GM12878 (cell line): ENCODE data around the gene C5orf34. TPM values are rescaled to one million over a fixed set of nuclear protein-coding genes. Genes with fewer than 3 reads are reported as not detected.

Experiments used
- ATAC-seq: fragments of 200-7000 bp; cut with Tn5 transposase; 3 replicates; pipeline ENCODE4 v1.9.1; 2020; ENCODE audit warnings: mild to moderate bottlenecking, moderate library complexity
- BruUV-seq: library from RNA; stranded (reverse); fragments of 400-500 nt; replicated peaks from 2 replicates; lab custom pipeline; 2021; lab: Mats Ljungman, UMichigan
- CTCF ChIA-PET: fragments of 300-600 bp; sonication (Branson Sonifier 250); formaldehyde crosslinking; extraction: SDS; loops from one replicate; lab custom pipeline; 2021; ENCODE audit warnings: inconsistent platforms; lab: Yijun Ruan, JAX
- POLR2A ChIA-PET: fragments of 350-600 bp; formaldehyde crosslinking; extraction: SDS; loops from one replicate; lab custom pipeline; 2021; ENCODE audit warnings: inconsistent platforms; lab: Charles Lee
- RAD21 ChIA-PET: fragments of 300-600 bp; sonication (Branson Sonifier 250); formaldehyde crosslinking; loops from one replicate; lab custom pipeline; 2023; ENCODE audit warnings: antibody characterized with exemption; ENCODE audit not compliant: unreplicated experiment; lab: Charles Lee
- SMC1A ChIA-PET: fragments of 300-600 bp; sonication (Branson Sonifier 250); formaldehyde crosslinking; loops from one replicate; lab custom pipeline; 2023; ENCODE audit not compliant: unreplicated experiment, uncharacterized antibody; lab: Charles Lee
- DNase-seq: peaks from one replicate; pipeline ENCODE4 v3.0.0-alpha.2; 2011; ENCODE audit warnings: low read depth, low spot score
- FAIRE-seq: peaks from 3 replicates; lab custom pipeline; 2011; peaks lifted over from hg19 to GRCh38; lab: Jason Lieb, UNC
- H2AFZ ChIP-seq: 2 replicates; pipeline ENCODE4 v1.6.0; 2011; ENCODE audit warnings: low read depth, low read length, control low read depth; ENCODE audit not compliant: control insufficient read depth
- H3K27ac ChIP-seq: 2 replicates; pipeline ENCODE4 v1.5.1; 2011; ENCODE audit warnings: control low read depth; ENCODE audit not compliant: control insufficient read depth, insufficient read depth
- H3K27me3 ChIP-seq, 2 experiments: replicated peaks in 1 of 2; 2 replicates each; pipeline versions ENCODE4 v1.6.0 to v1.6.1; 2011; ENCODE audit warnings: low read length in 1 of 2; ENCODE audit not compliant: control insufficient read depth in 2 of 2, insufficient read depth in 2 of 2
- H3K36me3 ChIP-seq, 2 experiments: 2 replicates each; pipeline ENCODE4 v1.5.1; 2011; ENCODE audit warnings: low read length in 1 of 2; ENCODE audit not compliant: control insufficient read depth in 2 of 2, insufficient read depth in 2 of 2
- H3K4me1 ChIP-seq: 2 replicates; pipeline ENCODE4 v1.6.1; 2011; ENCODE audit warnings: mild to moderate bottlenecking, low read length, moderate library complexity, mixed read lengths; ENCODE audit not compliant: control insufficient read depth, insufficient read depth
- H3K4me2 ChIP-seq: 2 replicates; pipeline ENCODE4 v1.6.0; 2011; ENCODE audit warnings: control low read depth; ENCODE audit not compliant: control insufficient read depth, insufficient read depth
- H3K4me3 ChIP-seq: fragments of 200-600 bp; sonication (generic); 2 replicates; pipeline ENCODE4 v1.5.1; 2016
- H3K79me2 ChIP-seq: 2 replicates; pipeline ENCODE4 v1.6.0; 2011; ENCODE audit warnings: low read length; ENCODE audit not compliant: control insufficient read depth, insufficient read depth
- H3K9ac ChIP-seq: 2 replicates; pipeline ENCODE4 v1.8.0; 2011; ENCODE audit warnings: low read length, control low read depth, mixed read lengths; ENCODE audit not compliant: control insufficient read depth, insufficient read depth
- H3K9me3 ChIP-seq: replicated peaks from 3 replicates; pipeline ENCODE4 v1.5.1; 2011; ENCODE audit warnings: mild to moderate bottlenecking, low read length; ENCODE audit not compliant: control insufficient read depth, insufficient read depth
- H4K20me1 ChIP-seq: 2 replicates; pipeline ENCODE4 v1.6.0; 2011; ENCODE audit not compliant: control insufficient read depth, insufficient read depth
- CBX5 ChIP-seq: sonication (generic); IDR thresholded peaks from 2 replicates; pipeline ENCODE4 v1.6.1; 2016; ENCODE audit warnings: low read depth, moderate library complexity, mild to moderate bottlenecking, inconsistent platforms
- CEBPB ChIP-seq, 2 experiments: fragments of 150-350 bp in 1 of 2; IDR thresholded peaks; 2 replicates each; pipeline ENCODE4 v1.6.1; 2012 to 2014; ENCODE audit warnings: low read depth in 2 of 2, low read length in 2 of 2, borderline replicate concordance in 1 of 2, inconsistent platforms in 1 of 2
- CREB1 ChIP-seq: IDR thresholded peaks from 2 replicates; pipeline ENCODE4 v1.6.1; 2012; ENCODE audit warnings: low read depth, mild to moderate bottlenecking, inconsistent platforms
- E2F8 ChIP-seq: fragments of 450-650 bp; IDR thresholded peaks from 2 replicates; pipeline ENCODE4 v1.6.1; 2018; ENCODE audit warnings: mild to moderate bottlenecking, low read depth, moderate library complexity; ENCODE audit not compliant: partially characterized antibody
- FOXM1 ChIP-seq: IDR thresholded peaks from 2 replicates; pipeline ENCODE4 v1.6.1; 2012; ENCODE audit warnings: low read depth, mild to moderate bottlenecking, inconsistent platforms, low read length, moderate library complexity
- GATAD2B ChIP-seq: fragments of 450-650 bp; conservative IDR thresholded peaks from 2 replicates; pipeline ENCODE4 v1.6.1; 2017; ENCODE audit warnings: low read depth, mild to moderate bottlenecking, moderate library complexity
- IKZF1 ChIP-seq: fragments of 450-650 bp; conservative IDR thresholded peaks from 2 replicates; pipeline ENCODE4 v1.6.1; 2017; ENCODE audit warnings: antibody characterized with exemption, mild to moderate bottlenecking
- IRF3 ChIP-seq: fragments of 450-650 bp; IDR thresholded peaks from 2 replicates; pipeline ENCODE4 v1.6.1; 2014; ENCODE audit warnings: mild to moderate bottlenecking
- IRF4 ChIP-seq: IDR thresholded peaks from 2 replicates; pipeline ENCODE4 v1.6.1; 2011; ENCODE audit warnings: low read depth, low read length
- IRF5 ChIP-seq: fragments of 450-650 bp; IDR thresholded peaks from 2 replicates; pipeline ENCODE4 v1.6.1; 2017; ENCODE audit warnings: borderline replicate concordance
- JUND ChIP-seq: IDR thresholded peaks from 2 replicates; pipeline ENCODE4 v1.6.1; 2012; ENCODE audit warnings: low read depth, mild to moderate bottlenecking, low read length, improper control_type of control experiment, moderate library complexity
- MEF2A ChIP-seq: IDR thresholded peaks from 2 replicates; pipeline ENCODE4 v1.6.1; 2011; ENCODE audit warnings: low read depth, mild to moderate bottlenecking, low read length, moderate library complexity; ENCODE audit not compliant: insufficient read depth
- MXI1 ChIP-seq: fragments of 150-350 bp; IDR thresholded peaks from 2 replicates; pipeline ENCODE4 v1.6.1; 2011; ENCODE audit warnings: low read depth, mild to moderate bottlenecking, inconsistent platforms, low read length, improper control_type of control experiment
- NFYB ChIP-seq: IDR thresholded peaks from 2 replicates; pipeline ENCODE4 v1.6.1; 2011; ENCODE audit warnings: low read depth, mild to moderate bottlenecking, low read length, improper control_type of control experiment, moderate library complexity; ENCODE audit not compliant: insufficient read depth
- POU2F2 ChIP-seq: IDR thresholded peaks from 3 replicates; pipeline ENCODE4 v1.6.1; 2011; ENCODE audit warnings: low read depth, mild to moderate bottlenecking, low read length, borderline replicate concordance
- RFX5 ChIP-seq: IDR thresholded peaks from 2 replicates; pipeline ENCODE4 v1.6.1; 2011; ENCODE audit warnings: low read depth, low read length, improper control_type of control experiment
- SREBF2 ChIP-seq: IDR thresholded peaks from 2 replicates; pipeline ENCODE4 v1.6.1; 2012; ENCODE audit warnings: mild to moderate bottlenecking, low read length
- WGBS: methylation state at CpG from one replicate; pipeline ENCODE4 v1.1.6; 2016; ENCODE audit warnings: low lambda C conversion rate; ENCODE audit not compliant: insufficient replicate concordance, insufficient coverage; ENCODE audit errors: missing lambda C conversion rate; 5-methylcytosine and 5-hydroxymethylcytosine counted together
- in situ Hi-C: fragments of 300-500 bp; cut with MboI; formaldehyde crosslinking; loops from 9 replicates; pipeline ENCODE4 v1.14.3; 2018; ENCODE audit warnings: mixed read lengths
- intact Hi-C: fragments of 100-400 bp; cut with micrococcal nuclease; formaldehyde crosslinking; loops from one replicate; pipeline ENCODE4 v1.14.2; 2022; ENCODE audit not compliant: unreplicated experiment
- polyA plus RNA-seq, 11 experiments: library from polyadenylated mRNA; depleted of rRNA in 4 of 11; unstranded in 6 of 11; stranded (reverse) in 5 of 11; fragments of >200 nt; fragmentation: Nextera tagmentation in 4 of 11; fragmentation: Illumina TruSeq in 1 of 11; extraction: Ambion mirVana in 4 of 11; extraction: Trizol in 1 of 11; gene quantifications; 1 replicate in 1 of 11; 2 replicates in 10 of 11; pipeline versions ENCODE4 v1.2.1 to v1.2.3, GENCODE V29; 2011 to 2016; ENCODE audit warnings: inconsistent platforms in 2 of 11, missing spikeins in 2 of 11, low read depth in 1 of 11
- total RNA-seq, 4 experiments: library from RNA; depleted of rRNA in 3 of 4; stranded (reverse); fragments of >200 nt in 3 of 4; fragmentation: Illumina TruSeq in 1 of 4; extraction: Trizol in 1 of 4; gene quantifications; 2 replicates each; pipeline versions ENCODE4 v1.2.1 to v1.2.3, GENCODE V29; 2013 to 2021

C5orf34 gene
- total and polyA plus RNA-seq, 10 of the 15 experiments (the other 5 are each of a cell fraction or from before 2014, with no cell fraction given) = 6.1 to 15.1 (median 10.0) TPM

DNA sequence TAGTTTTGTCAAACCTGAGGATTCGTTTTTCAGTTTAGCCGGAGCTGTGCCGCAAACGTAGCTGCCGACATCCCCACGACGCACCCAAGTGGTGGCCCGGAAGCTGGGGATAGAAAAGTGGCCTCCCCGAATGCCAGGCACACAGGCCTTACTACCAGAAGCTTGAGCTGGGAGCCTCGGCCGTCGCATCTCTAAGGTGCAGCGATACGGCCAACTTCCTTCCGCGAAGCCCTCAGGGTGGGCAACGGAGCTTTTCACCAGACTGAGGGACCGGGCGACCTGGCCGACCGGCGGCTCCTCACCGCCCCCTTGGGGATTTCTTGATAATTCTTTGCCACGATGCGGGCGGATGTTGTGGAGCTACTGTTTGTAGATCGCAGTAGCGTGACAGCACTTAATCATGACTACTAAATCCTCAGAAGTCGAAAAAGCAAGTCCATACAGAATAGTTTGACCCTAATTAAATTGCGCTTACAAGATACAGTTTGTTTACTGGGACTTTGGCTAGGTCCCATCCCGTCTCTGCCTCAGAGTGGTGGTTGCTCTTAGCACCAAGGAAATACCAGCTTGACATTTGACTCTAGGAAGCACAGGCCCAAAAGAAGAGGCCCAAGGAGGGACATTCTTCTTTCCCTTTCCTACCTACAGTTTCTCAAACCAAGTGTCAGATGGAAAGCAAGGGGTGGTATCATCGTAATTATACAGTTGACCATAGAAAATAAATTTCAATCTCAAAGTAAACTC, 30.7 kb downstream of the C5orf34 start:
- DNase-seq (peak; percentile 60), ATAC-seq (peak; percentile 82), FAIRE-seq (peak; percentile 23)
- H3K9me3 ChIP-seq = no peaks in the 10 kb centered on the region
- SMC1A ChIA-PET = interaction anchor here (0.6 to 3.4 kb wide), 31 partner anchors 8 to 492 kb away, joined by 3 to 20 read pairs (median 4); partner anchors contain the start of genes C5orf34, CCL28, HMGCS1 and NNT
- H3K36me3 ChIP-seq = 0 out of 4 replicates have a peak, but pooled peaks cover 0 to 4% of the 10 kb centered on the region in 2 experiments
- peak overlapping the region; percentile 95 for H2AFZ ChIP-seq
- peak overlapping the region; percentile 100 for H3K27ac ChIP-seq
- peaks cover 3% of the 10 kb centered on the region for H3K4me1 ChIP-seq
- CTCF ChIA-PET = interaction anchor here (0.6 to 4.1 kb wide), 52 partner anchors 9 to 492 kb away, joined by 3 to 20 read pairs (median 4); partner anchors contain the start of genes C5orf34, HMGCS1, NNT and ZNF131
- intact Hi-C loops = loop anchor here (1.0 to 10.0 kb wide), 8 partner anchors 31 to 492 kb away; partner anchors contain the start of genes C5orf34, HMGCS1, NNT and PAIP1
- peak overlapping the region; percentile 80 for H3K4me3 ChIP-seq
- H3K79me2 ChIP-seq = peaks cover 21% of the 10 kb centered on the region
- RAD21 ChIA-PET = interaction anchor here (0.6 to 2.8 kb wide), 32 partner anchors 8 to 443 kb away, joined by 3 to 26 read pairs (median 4); partner anchors contain the start of genes C5orf34, HMGCS1, NNT and ZNF131
- under 1% methylated on average over 32 of the region's 32 CpGs for WGBS
- H3K27me3 ChIP-seq = no peaks in the 10 kb centered on the region
- peak overlapping the region; percentile 73 for H3K4me2 ChIP-seq
- BruUV-seq = TSS peak; percentile 97
- POLR2A ChIA-PET = interaction anchor here (0.6 to 3.4 kb wide), 12 partner anchors 13 to 419 kb away, joined by 3 to 24 read pairs (median 10); partner anchors contain the start of genes C5orf34, HMGCS1, NNT and ZNF131
- in situ Hi-C loops = no loop called here
- no peaks in the 10 kb centered on the region for H4K20me1 ChIP-seq
- H3K9ac ChIP-seq = peak overlapping the region; percentile 99
- TF ChIP-seq CBX5 (no peak), IKZF1 (peak; percentile 53), MXI1 (no peak; the same call in 1 of the 2 replicates), IRF4 (no peak), POU2F2 (peak; percentile 65; the same call in 1 of the 3 replicates), MEF2A (0 out of 2 replicates have a peak, but pooled peaks have one; percentile 11), GATAD2B (peak; percentile 67), CREB1 (no peak), SREBF2 (no peak), E2F8 (peak; percentile 48), IRF3 (no peak), FOXM1 (0 out of 2 replicates have a peak, but pooled peaks have one; percentile 34), IRF5 (no peak), RFX5 (no peak), CEBPB (IDR thresholded peaks at IDR 0.05; ENCODE audit: borderline replicate concordance in 1 of 2, low read depth in 2 of 2, low read length in 2 of 2) (no peak), JUND (no peak), NFYB (no peak)
